Measurements from ENCODE around the gene ST3GAL4.

GRCh38 chr11:126385991-126386728 is 30.7 kb downstream of the ST3GAL4 start:
- TF ChIP-seq, protein P1, sequence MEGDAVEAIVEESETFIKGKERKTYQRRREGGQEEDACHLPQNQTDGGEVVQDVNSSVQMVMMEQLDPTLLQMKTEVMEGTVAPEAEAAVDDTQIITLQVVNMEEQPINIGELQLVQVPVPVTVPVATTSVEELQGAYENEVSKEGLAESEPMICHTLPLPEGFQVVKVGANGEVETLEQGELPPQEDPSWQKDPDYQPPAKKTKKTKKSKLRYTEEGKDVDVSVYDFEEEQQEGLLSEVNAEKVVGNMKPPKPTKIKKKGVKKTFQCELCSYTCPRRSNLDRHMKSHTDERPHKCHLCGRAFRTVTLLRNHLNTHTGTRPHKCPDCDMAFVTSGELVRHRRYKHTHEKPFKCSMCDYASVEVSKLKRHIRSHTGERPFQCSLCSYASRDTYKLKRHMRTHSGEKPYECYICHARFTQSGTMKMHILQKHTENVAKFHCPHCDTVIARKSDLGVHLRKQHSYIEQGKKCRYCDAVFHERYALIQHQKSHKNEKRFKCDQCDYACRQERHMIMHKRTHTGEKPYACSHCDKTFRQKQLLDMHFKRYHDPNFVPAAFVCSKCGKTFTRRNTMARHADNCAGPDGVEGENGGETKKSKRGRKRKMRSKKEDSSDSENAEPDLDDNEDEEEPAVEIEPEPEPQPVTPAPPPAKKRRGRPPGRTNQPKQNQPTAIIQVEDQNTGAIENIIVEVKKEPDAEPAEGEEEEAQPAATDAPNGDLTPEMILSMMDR (IDR thresholded peaks at IDR 0.05) = no peak
- TF ChIP-seq POLR2A (IDR thresholded peaks at IDR 0.05) = no peak
